Lower lobe of right lung (tissue), 2 donors: ENCODE data around the gene HES5. TPM values are rescaled to one million over a fixed set of nuclear protein-coding genes. Genes with fewer than 3 reads are reported as not detected.

Source experiments
- ATAC-seq, 2 donors: fragments of 200-7000 bp; cut with Tn5 transposase; one replicate each; pipeline ENCODE4 v1.9.1; 2020 to 2022; ENCODE audit warnings: mild to moderate bottlenecking in 2 of 2, moderate library complexity in 2 of 2
- DNase-seq: peaks from one replicate; pipeline ENCODE4 v3.0.0-alpha.2; 2020
- H3K27ac ChIP-seq: fragments of 200-600 bp; one replicate; pipeline ENCODE4 v1.8.0; 2022
- H3K27me3 ChIP-seq: fragments of 200-600 bp; one replicate; pipeline ENCODE4 v1.8.0; 2022; ENCODE audit warnings: low read depth
- H3K36me3 ChIP-seq: fragments of 200-600 bp; one replicate; pipeline ENCODE4 v1.8.0; 2022; ENCODE audit warnings: mild to moderate bottlenecking
- H3K4me1 ChIP-seq: fragments of 200-600 bp; one replicate; pipeline ENCODE4 v1.8.0; 2022
- H3K4me3 ChIP-seq: fragments of 200-600 bp; one replicate; pipeline ENCODE4 v1.8.0; 2022; ENCODE audit warnings: mild to moderate bottlenecking
- H3K9me3 ChIP-seq: fragments of 200-600 bp; one replicate; pipeline ENCODE4 v1.8.0; 2022
- CTCF ChIP-seq: fragments of 200-600 bp; IDR thresholded peaks from one replicate; pipeline ENCODE4 v1.8.0; 2022; ENCODE audit warnings: antibody characterized with exemption, mild to moderate bottlenecking
- intact Hi-C: fragments of 100-400 bp; cut with DNase I; formaldehyde crosslinking; loops from one replicate; pipeline ENCODE4 v1.11.0; 2022
- total RNA-seq: library from RNA; stranded (reverse); fragmentation: NEBNext Ultra II Directional; extraction: Animal tissue kit (Norgen Biotek cat#: 25700); gene quantifications from one replicate; pipeline ENCODE4 v1.2.1, GENCODE V29; 2021
- donor health status: DM: no; HTN: yes; CAD: no; lungs with severe emphysema.

HES5 gene
- total RNA-seq, 1 donor from 2014 or later: 1.5 TPM

GRCh38 chr1:2482588-2482987 lies 47.5 kb downstream of the HES5 start:
- intact Hi-C loops: no loop called here
- no peak for TF ChIP-seq CTCF
- ATAC-seq: no peak
- H3K27ac ChIP-seq: no peak overlapping the region
- H3K4me3 ChIP-seq: no peak overlapping the region
- H3K4me1 ChIP-seq: no peaks in the 10 kb centered on the region
- no peaks in the 10 kb centered on the region for H3K9me3 ChIP-seq
- no peak for DNase-seq
- H3K27me3 ChIP-seq: no peaks in the 10 kb centered on the region
- H3K36me3 ChIP-seq: no peaks in the 10 kb centered on the region

GRCh38 chr1:2481885-2482284 lies 48.2 kb downstream of the HES5 start:
- TF ChIP-seq CTCF: no peak
- Histone ChIP-seq H3K4me3 (no peak overlapping the region), H3K4me1 (no peaks in the 10 kb centered on the region), H3K27me3 (no peaks in the 10 kb centered on the region), H3K9me3 (no peaks in the 10 kb centered on the region), H3K27ac (no peak overlapping the region), H3K36me3 (no peaks in the 10 kb centered on the region)
- intact Hi-C loops: no loop called here
- ATAC-seq: peak in 1 of 2 donors; percentile 7
- DNase-seq: no peak

GRCh38 chr1:2480986-2481364 lies 49.1 kb downstream of the HES5 start:
- no peak overlapping the region for H3K4me3 ChIP-seq
- H3K9me3 ChIP-seq: no peaks in the 10 kb centered on the region
- no peaks in the 10 kb centered on the region for H3K4me1 ChIP-seq
- H3K27me3 ChIP-seq: no peaks in the 10 kb centered on the region
- no peak overlapping the region for H3K27ac ChIP-seq
- TF ChIP-seq CTCF: no peak
- no peaks in the 10 kb centered on the region for H3K36me3 ChIP-seq
- ATAC-seq (no peak), DNase-seq (no peak)
- intact Hi-C loops: no loop called here

DNA sequence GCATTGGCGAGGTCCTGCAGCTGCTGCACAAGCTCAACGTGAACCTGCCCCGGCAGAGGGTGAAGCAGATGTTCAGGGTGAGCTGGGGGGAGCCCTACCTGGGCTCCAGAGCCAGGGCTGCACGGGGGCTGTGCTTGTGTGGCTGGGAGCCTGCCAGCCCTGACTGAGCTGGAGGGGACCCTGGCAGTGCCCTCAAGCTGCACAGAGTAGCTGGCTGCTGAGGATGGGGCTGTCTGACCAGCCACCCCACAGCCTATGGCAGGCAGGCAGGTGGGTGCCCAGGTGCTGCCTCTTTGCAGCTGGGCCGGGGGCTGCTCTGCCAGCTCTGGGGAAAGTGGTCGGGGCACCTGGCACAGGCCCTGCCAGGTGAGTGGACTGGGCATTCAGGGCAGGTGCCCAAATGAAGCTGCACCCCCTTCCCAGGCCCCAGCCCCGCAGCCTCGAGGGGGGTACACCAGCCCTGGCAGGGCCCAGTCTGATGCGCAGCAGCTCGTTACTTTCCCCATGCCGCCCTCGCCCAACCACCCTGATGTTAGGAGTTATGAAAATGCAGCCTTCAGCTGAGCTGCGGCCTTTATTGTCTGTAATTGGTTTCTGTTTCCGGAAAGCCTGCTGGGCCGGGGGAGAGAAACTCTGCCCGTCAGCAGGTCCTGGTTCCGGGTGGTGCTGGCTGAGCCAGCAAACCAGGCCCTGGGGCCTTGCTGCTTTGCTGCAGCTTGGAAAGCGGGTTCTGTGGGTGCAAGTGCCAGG lies 49.7 kb downstream of the HES5 start:
- no peak for TF ChIP-seq CTCF
- Histone ChIP-seq H3K36me3 (no peaks in the 10 kb centered on the region), H3K4me1 (no peaks in the 10 kb centered on the region), H3K27ac (no peak overlapping the region), H3K27me3 (no peaks in the 10 kb centered on the region), H3K4me3 (no peak overlapping the region), H3K9me3 (no peaks in the 10 kb centered on the region)
- ATAC-seq (no peak), DNase-seq (no peak)
- intact Hi-C loops: no loop called here

DNA sequence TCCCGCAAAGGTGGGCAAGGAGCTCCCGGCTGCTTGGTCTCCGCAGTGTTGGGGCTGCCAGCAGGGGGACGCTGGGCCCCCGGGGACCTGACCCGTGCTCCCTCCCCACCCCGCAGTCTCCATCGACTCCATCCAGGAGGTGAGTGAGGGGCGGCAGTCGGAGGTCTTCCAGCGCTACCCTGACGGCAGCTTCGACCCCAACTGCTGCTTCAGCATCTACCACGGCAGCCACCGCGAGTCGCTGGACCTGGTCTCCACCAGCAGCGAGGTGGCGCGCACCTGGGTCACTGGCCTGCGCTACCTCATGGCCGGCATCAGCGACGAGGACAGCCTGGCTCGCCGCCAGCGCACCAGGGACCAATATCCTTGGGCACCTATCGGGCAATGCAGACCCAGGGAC lies 50.4 kb downstream of the HES5 start:
- Histone ChIP-seq H3K36me3 (no peaks in the 10 kb centered on the region), H3K27me3 (peaks cover 4% of the 10 kb centered on the region), H3K4me3 (no peak overlapping the region), H3K4me1 (no peaks in the 10 kb centered on the region), H3K27ac (no peak overlapping the region), H3K9me3 (no peaks in the 10 kb centered on the region)
- DNase-seq (no peak), ATAC-seq (no peak)
- intact Hi-C loops: no loop called here
- no peak for TF ChIP-seq CTCF
